Stimulated activated CD4-positive, alpha-beta T cell treated with anti-CD3 and anti-CD28 coated beads, Interleukin-12 subunit alpha, Interleukin-12 subunit beta, amount 100 ng/mL, for 48 hours (primary cell): ENCODE data around the gene BOLA1.
A peak's percentile ranks its signal among the peaks of the same experiment; 100 is the strongest.
"Not testable (repeated sequence)": the region's sequence is repeated elsewhere in the genome, so short reads cannot be mapped to it uniquely, and the experiment has no call there.

Experiments used
- DNase-seq, 3 donors: peaks; one replicate each; pipeline ENCODE4 v3.0.0-alpha.2; 2020; ENCODE audit warnings: low read depth in 2 of 3, low spot score in 1 of 3

Gene BOLA1

GRCh38 chr1:149927563-149928400, 28.4 kb downstream of the BOLA1 start, which contains the start of gene SF3B4:
SF3B4 (minus strand) TSS chr1:149927803; CDS start chr1:149927759, 44 bp downstream.
- DNase-seq, result peak; percentile 89 to 94 (median 92)

DNA sequence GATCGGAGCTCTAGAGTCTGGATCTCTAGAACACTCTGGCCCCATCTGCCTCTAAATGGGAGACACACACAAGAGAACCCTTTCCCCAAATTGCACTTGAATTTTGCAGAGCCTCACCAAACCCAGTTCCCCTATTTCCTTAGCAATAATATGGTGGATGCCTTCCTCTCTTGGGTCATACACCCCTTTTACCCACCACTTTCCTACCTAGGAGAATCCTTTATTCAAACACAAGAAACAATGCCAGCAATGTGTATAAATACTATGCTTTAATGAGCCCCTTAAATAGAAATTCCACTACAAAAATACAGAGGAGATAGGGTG, 29.0 kb downstream of the BOLA1 start:
- no peak for DNase-seq

GRCh38 chr1:149929856-149930255, 30.5 kb downstream of the BOLA1 start:
- DNase-seq, result no peak

DNA sequence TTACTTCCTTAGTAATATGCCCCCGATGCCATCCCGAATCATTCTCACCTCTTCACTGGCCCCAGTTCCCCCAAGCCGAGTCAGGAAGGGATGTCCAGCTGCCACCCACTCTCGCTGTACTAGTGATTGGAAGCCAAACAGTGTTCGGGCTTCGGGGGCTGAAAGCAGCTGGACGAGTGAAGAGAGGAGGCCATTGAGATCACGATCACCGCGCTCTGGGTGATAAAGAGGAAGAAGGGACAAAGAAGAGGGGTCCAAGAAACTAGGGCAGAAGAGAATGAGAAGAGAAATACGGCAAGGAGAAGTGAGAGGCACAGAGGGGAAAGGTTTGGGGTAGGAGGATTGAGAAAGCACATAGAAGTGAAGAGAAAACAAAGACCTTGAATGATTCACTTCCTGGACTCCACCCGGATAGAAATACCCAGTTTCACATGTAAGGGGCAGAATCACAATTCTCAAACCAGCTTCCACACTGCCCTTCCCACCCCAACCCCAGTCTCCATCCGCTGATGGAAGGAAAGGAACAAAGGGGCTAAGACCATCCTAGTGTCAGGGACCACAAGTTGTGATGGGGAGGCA, 31.9 kb downstream of the BOLA1 start:
- DNase-seq, result no peak

GRCh38 chr1:149932474-149932873, 33.1 kb downstream of the BOLA1 start:
- DNase-seq, result no peak

DNA sequence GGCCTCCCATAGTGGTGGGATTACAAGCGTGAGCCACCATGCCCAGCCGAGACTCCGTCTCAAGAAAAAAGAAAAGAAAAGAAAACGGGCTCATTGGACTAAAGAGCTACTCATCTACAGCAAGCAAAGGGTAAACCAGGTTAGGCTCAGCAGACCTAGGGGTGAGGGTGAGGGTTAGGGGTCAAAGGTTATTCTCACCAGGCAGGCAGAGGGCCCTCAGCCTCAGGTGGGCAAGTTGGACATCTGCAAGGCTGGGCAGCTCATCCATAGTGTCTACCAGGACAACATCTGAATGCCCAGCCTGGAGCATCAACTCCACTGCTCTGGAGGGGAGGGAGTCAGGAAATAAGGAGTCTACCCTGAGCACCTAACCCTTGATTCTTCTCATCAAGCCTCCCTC, 33.8 kb downstream of the BOLA1 start:
- no peak for DNase-seq

DNA sequence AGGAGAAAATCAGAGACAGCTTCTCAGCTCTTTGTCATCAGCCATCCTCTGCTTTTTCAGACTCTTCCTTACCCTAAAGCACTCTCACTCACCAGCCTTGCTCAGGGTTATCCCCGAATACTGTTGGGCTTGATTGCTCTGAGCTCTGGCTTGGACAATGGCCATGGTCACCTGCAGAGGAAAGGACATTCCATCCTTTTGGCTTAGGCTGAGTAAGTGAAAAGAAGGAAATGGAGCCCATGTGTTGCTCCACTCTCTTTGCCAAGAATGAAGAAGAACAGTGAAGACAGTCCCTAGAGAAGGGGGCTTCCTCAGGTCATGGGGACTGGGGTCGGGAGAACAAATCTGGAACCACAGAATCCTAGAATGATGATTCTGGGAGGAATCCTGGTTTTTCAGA, 35.0 kb downstream of the BOLA1 start:
- no peak for DNase-seq

DNA sequence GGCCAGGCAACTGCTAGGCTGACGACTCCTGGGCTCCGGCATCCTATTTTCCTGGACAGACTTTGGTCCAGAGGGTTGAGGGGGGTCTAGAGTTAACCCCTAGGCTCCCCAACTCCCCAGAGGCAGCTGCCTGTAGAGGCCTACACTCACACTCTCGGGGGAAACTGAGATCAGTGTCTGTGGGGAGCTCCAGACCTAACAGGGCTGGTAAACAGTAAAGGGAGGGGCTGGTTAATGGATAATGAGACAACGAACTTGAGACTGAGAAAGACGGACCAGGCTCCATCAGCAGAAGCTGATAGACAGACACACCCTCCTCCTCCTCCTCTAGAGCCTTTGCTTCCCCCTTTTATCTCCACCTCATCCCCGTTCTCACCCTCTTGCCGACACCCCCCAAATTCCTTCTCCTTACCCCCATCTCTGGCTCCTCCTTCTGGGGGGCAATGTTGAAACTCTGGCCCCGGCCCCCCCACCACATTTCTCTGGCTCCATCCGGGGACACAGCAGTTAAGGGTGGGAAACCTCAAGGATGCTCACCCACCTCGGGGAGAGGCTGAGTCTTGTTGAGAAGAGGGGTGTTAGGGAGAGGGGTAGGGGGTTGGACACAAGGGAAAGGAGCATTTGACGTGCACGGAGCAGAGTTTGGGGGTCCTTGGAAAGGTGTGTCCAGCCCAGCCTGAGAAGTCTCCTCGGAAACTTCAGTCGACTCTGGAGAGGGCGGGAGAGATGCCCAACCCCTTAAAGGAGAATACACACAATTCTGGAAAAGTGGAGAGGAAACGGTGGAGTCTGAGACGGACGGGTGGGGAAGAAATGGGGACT, 37.0 kb downstream of the BOLA1 start, which contains the start of gene MTMR11:
Gene MTMR11 (minus strand): TSS at position 710 of the 822 bp plus-strand sequence. CDS start 232 bp downstream, at position 478.
- DNase-seq, result no peak

DNA sequence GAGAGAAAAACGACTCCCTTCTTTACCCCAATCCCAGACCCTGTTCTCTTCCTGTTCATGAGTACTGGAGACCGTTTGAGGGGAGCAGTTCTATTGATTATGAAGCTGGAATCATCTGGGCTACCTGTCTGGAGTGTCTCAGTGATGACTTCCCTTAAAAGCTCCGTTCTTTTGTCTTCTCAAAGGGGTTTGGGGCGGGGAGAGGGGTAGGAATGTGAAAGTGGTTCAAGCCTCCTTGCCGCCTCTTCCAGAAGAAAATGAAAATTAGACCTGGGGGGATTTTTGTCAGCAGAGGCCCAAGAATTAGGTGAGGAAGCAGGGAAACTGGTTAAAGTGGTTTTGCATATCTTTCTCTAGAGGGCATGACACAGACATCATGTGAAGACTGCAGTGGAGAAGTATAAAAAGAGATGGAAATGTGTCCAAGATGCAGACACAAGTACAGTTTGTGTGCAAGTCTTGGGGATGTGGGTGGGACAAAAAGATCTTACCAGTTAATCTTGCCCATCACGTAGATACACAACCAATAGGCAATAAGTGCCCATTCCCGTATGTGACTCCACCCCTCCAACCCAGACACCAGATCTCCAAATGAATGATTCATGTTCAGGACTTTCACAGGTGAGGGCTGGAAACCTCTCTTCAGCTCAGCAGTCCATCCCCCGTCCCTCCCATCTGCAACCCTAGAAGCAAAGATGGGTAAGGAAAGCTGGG, 37.8 kb downstream of the BOLA1 start:
- DNase-seq, result no peak

DNA sequence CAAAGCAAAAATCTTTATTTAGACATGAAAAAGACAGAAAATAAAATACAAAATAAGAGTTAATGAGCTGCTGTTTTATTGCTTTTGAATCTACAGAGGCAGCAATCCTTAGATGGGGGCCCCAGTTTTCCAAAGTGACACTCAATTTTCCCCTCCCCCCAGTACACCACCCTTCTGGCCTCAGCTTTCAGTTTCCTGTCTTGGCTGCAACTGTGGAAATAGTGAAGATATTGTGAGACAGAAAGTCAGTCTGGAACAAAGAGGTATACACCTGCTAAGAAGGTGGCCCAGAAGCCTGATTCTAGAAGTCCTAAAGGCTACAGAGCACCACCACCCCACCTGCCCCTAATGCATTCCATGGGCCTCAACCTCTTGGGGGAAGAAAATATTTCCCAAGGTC, 38.4 kb downstream of the BOLA1 start:
- DNase-seq, result peak in 1 of 3 donors; percentile 27

GRCh38 chr1:149938668-149939003, 39.3 kb downstream of the BOLA1 start:
- DNase-seq, result not testable (repeated sequence)

DNA sequence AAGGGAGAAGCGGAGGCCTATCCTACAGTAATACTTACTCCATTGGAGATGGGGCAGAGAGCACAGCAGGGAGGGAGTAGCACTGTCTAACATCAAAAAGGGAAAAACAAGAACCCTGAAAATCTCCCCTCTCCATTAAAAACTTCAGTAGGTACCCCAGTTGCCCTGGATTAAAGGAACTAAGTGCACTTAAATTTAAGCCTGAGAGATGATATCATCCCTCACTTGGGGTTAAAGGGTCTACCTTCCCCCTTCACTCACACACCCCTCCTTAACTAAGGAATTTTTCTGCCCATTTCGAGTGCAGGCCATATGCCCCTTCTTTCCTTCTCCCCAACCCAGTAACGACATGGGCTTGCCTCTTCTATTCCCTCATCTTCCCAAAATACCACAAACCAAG, 41.1 kb downstream of the BOLA1 start:
- DNase-seq, result no peak

DNA sequence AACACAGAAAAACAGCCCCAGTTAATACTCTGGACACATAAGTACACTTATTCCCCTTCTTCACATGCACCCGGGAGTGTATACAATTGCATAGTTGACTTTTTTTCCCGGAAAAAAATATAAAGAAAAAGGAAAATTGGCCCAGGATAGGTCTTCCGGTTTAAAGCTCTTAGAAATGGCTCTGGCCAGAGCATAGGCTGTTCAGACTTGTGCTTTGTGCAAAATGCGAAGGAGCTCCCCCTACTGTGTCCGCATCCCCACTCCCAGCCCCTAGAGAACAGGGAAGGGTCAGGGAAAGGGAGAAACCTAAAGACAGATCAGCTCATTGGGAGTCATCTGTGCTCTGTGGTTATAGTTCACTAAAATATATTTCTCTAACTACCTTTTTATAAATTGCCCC, 42.8 kb downstream of the BOLA1 start:
- DNase-seq, result no peak

GRCh38 chr1:149942885-149943284, 43.5 kb downstream of the BOLA1 start:
- no peak for DNase-seq

GRCh38 chr1:149945206-149945605, 45.8 kb downstream of the BOLA1 start:
- DNase-seq, result no peak

GRCh38 chr1:149949911-149950310, 50.5 kb downstream of the BOLA1 start:
- DNase-seq, result no peak
